Stimulated activated naive CD4-positive, alpha-beta T cell treated with Interleukin-2 at 50 U/mL for 16 hours (primary cell): ENCODE results near the gene TCF7L2.
A peak's percentile ranks its signal among the peaks of the same experiment; 100 is the strongest.

Source experiments
- DNase-seq: peaks from one replicate; lab custom pipeline; 2025; lab: John Stamatoyannopoulos, UW

The TCF7L2 gene

GRCh38 chr10:113126229-113127201, 176.5 kb downstream of the TCF7L2 start:
- DNase-seq, result peak; percentile 18

DNA sequence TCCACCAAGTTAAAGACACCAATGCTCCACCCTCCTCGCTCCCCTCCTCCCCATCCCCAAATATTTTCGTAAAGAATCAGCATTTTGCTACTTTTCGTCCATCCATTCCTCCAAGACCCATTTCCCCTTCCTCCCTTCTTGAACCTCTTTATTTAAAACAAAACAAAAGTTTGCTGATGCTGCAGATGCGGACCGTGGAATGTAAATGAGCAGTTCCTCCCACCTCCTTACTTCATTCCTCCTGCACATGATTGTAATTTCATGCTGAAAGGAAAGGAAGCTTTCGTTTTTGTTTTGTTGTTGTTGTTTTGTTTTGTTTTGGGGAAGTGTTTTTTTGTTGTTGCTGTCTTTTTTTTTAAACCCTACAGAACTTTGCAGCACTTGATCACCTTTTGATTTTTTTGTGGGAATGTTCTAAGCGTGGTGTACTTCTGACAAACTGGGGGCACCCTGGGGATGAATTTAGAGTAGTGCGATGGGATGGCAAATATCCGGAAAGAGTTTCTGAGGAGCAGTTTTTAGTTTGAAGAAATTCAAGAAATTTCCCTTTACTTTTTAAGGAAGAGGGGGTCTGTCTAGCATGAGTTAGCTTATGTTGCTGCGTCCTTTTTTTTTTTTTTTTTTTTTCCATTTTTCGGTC, 177.3 kb downstream of the TCF7L2 start:
- no peak for DNase-seq

- DNase-seq, result no peak
These were observed 177.8 kb downstream of the TCF7L2 start for GRCh38 chr10:113127901-113128283.

- DNase-seq, result no peak
These were observed 178.5 kb downstream of the TCF7L2 start for GRCh38 chr10:113128450-113129070.

DNA sequence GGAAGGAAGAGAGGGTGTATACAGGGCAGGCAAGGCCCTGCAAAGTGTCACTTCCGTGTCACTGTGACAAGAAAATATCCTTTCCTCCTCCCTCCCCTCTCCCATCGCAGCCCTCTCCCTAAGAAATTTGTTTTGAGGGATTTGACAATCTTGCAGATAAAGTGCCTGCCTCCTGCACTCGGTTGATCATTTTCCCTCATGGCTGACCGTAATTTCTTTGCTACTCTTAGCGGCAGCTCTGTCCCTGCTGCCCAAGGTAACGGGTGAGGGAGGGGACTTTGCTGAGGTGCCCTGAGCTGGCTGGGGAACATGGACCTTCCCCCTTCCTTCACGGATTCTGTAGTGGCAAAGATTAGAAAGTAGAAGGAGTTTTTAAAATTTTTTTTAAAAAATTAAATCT, 179.1 kb downstream of the TCF7L2 start:
- no peak for DNase-seq

- DNase-seq, result no peak
These were observed 180.1 kb downstream of the TCF7L2 start for GRCh38 chr10:113130014-113130641.

DNA sequence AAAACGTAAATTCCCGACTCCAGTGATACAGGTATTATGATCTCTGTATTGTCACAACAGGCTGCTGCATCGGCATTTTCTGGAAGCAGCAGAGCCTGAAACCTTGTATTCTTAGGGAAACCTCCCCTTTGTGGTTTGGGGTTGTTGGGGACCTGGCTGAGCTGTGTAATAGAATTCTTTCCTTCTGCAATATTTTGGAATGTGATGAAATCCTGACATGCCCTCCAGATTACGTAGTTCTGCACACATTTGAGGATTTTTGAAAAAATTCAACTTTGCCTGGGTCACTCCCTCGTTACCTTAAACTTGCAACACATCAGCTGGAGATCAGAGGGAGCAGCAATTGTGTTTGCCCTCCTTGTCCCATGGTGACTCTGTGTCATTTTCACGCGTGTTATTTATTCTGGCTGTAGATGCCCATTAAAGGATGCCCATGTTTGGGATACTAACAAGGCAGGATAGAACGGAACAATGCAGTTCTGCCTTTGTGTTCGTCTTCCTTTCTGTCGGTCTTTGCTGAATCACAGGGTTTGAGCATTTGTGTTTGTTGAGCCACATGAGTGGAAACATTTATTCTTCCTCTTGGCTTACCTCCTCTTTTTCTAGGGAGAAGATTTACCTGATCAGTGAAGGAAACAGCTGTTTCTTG, 181.7 kb downstream of the TCF7L2 start:
- DNase-seq, result no peak

DNA sequence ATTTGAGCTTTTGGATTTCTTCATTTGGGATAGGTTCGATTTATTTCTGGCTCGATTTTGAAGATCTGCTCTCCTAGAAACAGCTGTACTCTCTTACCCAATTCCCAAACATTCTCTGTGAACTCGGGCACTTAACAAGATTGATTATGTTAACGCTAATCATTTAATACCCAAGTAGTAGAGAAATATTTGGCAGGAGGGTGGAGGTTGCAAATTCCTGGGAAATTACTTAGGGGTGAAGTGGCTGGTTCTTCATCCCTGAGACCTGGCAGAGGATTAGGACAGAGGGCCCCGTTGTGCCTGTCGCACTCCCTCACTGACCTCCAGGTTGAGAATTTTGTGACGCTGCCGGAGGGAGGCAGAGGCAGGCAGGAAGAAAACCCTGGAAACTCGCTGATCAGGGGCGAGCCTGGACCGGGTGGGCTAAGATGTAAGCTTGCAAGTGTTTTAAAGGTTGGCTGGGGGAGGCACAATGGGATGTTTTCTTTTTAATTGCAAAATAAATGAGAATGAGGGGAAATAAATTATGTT, 182.6 kb downstream of the TCF7L2 start:
- DNase-seq, result no peak

DNA sequence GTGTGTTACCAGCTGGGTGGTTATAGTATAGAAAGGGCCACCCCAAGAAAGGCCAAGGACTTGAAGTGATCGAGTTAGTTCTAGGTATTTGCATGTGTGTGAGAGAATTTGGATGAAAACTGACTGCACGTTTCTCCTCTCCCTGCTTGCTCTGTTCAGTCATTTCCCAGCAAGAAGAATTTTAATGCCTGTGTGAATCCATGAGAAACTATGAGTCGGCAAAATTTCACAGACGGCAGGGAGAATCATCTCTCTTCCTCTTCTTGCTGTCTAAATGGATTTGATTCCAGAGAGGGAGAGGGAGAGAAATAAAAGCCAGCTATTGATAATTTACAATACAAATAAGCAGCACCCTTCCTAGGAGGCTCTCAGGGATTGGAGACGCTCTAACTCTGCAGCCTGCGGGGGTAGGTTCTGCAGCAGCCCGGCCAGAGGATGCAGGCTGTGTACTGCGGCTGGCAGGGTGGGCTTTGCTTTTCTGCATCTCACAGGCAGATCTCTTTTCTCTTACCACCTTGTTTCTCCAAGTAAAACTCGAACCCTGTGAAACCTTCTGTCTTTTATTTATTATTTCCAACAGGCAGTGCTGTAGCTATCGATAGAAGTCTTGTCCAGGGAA, 183.6 kb downstream of the TCF7L2 start:
- DNase-seq, result no peak

DNA sequence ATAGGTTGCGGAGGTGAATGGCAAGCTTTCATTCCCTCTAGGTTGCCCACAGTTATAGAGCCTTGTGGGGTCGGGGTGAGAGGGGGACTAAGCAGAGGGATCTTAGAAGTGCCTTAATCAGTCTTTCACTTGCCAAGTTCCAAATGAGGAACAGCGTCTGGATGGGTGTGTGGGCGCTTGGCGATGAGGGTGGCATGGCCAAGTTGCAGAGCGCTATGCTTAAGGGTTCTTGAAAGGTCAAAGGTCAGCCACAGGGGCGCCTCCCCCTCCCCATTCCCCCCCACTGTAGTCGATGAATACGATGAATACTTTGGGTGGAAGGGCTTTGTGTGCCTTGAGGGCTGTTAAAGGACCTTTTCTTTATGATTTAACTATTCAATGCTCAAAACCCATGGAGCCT, 185.0 kb downstream of the TCF7L2 start:
- DNase-seq, result no peak

GRCh38 chr10:113137941-113138685, 188.1 kb downstream of the TCF7L2 start:
- DNase-seq, result no peak

- no peak for DNase-seq
These were observed 189.0 kb downstream of the TCF7L2 start for GRCh38 chr10:113138937-113139585.

GRCh38 chr10:113139699-113140098, 189.7 kb downstream of the TCF7L2 start:
- no peak for DNase-seq

DNA sequence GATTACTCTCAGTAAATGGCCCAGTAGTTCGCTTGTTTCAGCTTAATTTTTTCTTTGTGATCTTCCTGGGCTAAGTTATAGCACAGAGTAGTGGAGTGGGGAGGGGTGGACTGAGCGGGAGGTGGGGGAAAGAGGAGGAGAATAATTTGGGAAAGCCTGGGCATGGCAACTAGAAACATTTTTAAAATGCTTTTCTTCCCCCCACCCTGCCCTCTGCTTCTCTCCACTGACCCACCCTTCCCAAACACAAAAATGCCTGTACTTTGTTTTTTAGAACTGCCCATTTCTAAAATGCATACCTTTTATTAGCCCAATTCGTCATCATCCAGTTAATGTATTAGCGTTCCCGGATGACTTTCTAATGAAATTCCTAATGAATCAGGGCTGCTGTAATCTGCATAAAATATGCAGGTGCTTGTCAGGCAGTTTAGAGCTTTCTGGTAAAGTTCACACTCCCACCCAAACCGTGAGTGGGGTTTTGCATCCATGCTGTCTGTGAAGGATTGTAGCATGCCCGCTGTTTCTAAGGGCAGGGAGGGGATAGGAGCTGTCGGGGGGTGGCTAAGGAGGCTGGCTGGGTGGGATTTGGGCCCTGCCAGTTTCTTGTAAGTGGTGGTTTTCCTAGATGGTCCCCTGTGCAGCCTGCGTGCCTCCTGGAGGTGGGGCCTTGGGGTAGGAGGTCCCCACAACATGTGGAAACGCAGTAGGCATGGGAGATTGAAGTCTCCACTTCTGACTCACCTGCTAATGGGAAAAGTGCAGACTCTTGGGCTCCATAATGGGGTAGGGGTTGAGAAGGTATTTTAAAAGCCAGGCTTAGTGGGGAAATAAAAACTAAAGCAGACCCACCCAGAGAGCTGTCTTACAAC, 190.3 kb downstream of the TCF7L2 start:
- DNase-seq, result no peak

GRCh38 chr10:113142601-113143362, 192.7 kb downstream of the TCF7L2 start:
- DNase-seq, result no peak

GRCh38 chr10:113144576-113144975, 194.5 kb downstream of the TCF7L2 start:
- DNase-seq, result no peak

DNA sequence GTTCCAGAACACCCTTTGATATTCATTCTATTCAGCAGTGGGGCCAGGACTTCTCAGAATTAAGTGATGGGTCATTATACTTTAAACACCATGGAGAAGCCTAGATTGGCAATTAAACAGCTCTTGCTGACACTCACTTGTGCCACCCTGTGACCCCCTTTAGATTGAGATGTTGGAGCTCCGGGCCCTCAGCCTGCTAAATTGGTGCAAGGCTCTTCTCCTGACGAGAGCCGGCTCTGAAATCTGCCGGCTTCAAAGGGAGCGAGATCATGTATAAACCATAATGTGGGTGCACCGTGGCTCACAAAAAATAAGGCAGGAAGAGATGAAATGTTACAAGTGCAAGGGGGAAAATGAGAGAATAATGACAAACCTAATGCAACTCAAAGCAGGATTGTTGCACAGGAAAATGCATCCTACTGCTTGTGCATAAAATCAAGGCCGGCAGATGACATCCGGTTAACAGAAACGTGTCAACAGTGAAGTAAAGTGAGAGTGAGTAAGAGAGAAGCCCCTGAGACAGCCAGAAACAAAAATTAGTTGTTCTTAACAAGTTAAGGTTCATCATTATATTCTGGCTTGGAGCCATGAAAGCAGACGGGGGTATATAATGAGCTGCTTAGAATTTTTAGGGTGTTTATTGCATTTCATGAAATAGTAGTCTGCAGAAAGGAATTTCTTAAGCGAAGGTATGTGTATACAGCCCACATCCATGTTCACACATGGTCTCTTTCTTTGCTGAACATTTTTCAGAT, 198.2 kb downstream of the TCF7L2 start:
- no peak for DNase-seq
